Common myeloid progenitor, CD34-positive (primary cell): Measurements from ENCODE around the gene ACVR1.

Experiments used
- CTCF ChIA-PET: fragments of 350-600 bp; sonication (Branson Sonifier 250); formaldehyde crosslinking; loops from one replicate; lab custom pipeline; 2021; ENCODE audit warnings: antibody characterized with exemption; lab: Charles Lee
- POLR2A ChIA-PET: fragments of 350-600 bp; sonication (Branson Sonifier 250); formaldehyde crosslinking; loops from one replicate; lab custom pipeline; 2021; ENCODE audit warnings: antibody characterized with exemption; lab: Charles Lee
- DNase-seq, 3 donors: peaks; one replicate each; pipeline versions ENCODE4 v3.0.0 to v3.0.0-alpha.2; 2013
- H3K27ac ChIP-seq, 2 experiments: 1 replicate in 1 of 2; 2 replicates in 1 of 2; pipeline ENCODE4 v1.7.0; 2013; ENCODE audit warnings: inconsistent platforms in 2 of 2, low read length in 2 of 2, mild to moderate bottlenecking in 2 of 2, low read depth in 1 of 2, moderate library complexity in 1 of 2; ENCODE audit not compliant: severe bottlenecking in 2 of 2, insufficient read depth in 1 of 2, poor library complexity in 1 of 2
- H3K27me3 ChIP-seq, 5 experiments: replicated peaks in 2 of 5; 1 replicate in 3 of 5; 2 replicates in 2 of 5; pipeline versions ENCODE4 v1.6.1 to v1.7.0; 2013; ENCODE audit warnings: low read length in 4 of 5, mild to moderate bottlenecking in 2 of 5, moderate library complexity in 2 of 5, inconsistent platforms in 1 of 5; ENCODE audit not compliant: insufficient read depth in 5 of 5, control insufficient read depth in 4 of 5
- H3K36me3 ChIP-seq, 4 experiments: 1 replicate in 2 of 4; 2 replicates in 2 of 4; pipeline versions ENCODE4 v1.6.1 to v1.7.0; 2013; ENCODE audit warnings: low read length in 3 of 4, control low read depth in 1 of 4, mild to moderate bottlenecking in 1 of 4; ENCODE audit not compliant: control insufficient read depth in 4 of 4, insufficient read depth in 4 of 4
- H3K4me1 ChIP-seq, 4 experiments: 1 replicate in 3 of 4; 2 replicates in 1 of 4; pipeline versions ENCODE4 v1.6.1 to v1.7.1; 2013; ENCODE audit warnings: low read length in 3 of 4, mild to moderate bottlenecking in 3 of 4, control low read depth in 1 of 4, inconsistent platforms in 1 of 4, moderate library complexity in 1 of 4; ENCODE audit not compliant: control insufficient read depth in 4 of 4, insufficient read depth in 4 of 4; ENCODE audit errors: control extremely low read depth in 1 of 4
- H3K4me3 ChIP-seq, 7 experiments: 1 replicate in 4 of 7; 2 replicates in 3 of 7; pipeline versions ENCODE4 v1.5.1 to v1.7.0; 2013; ENCODE audit warnings: mild to moderate bottlenecking in 7 of 7, low read length in 6 of 7, moderate library complexity in 6 of 7, inconsistent platforms in 2 of 7, low read depth in 2 of 7, control low read depth in 1 of 7; ENCODE audit not compliant: insufficient read depth in 4 of 7, control insufficient read depth in 1 of 7; ENCODE audit errors: extremely low read depth in 1 of 7
- H3K9me3 ChIP-seq, 5 experiments: 1 replicate in 4 of 5; 2 replicates in 1 of 5; pipeline versions ENCODE4 v1.6.1 to v1.7.1; 2013; ENCODE audit warnings: low read length in 4 of 5, mild to moderate bottlenecking in 2 of 5, inconsistent platforms in 1 of 5, low read depth in 1 of 5, moderate library complexity in 1 of 5; ENCODE audit not compliant: control insufficient read depth in 4 of 5, insufficient read depth in 2 of 5; ENCODE audit errors: control extremely low read depth in 1 of 5
- WGBS: methylation state at CpG from one replicate; pipeline ENCODE4 v1.1.5; 2013; ENCODE audit not compliant: insufficient coverage; 5-methylcytosine and 5-hydroxymethylcytosine counted together

The ACVR1 gene

DNA sequence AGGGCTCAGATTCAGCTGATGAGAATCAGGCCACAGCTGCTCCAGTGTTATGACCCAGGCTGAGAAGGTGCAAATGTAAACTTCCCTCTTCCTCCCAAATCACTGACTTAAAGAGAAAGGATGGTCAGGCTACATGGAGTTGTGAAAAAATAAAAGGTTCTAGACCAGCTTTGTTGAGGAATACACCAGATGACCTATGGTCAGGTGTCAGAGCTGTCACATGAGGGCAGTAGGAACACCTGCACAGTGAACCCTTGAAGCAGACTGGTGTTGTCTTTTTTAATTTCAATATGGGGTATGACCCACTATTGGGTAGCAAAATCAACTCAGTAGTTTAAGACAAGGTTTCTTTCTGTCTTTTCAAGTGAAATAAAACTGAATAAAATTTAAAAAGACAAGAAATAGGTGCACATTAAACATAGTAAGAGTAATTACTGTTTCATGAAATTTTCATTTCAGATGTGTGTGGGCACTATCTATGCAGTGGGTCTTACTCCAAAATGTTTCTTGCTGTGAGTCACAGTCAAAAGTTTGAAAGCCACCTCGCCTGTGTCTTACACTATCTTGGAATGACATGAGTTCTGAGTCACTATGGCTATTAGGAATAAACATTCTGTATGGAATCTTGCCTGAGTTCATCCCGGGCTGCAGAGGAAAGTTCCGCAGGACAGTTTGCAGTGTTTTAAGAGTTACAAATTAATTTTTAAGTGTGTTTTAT is 83.6 kb downstream of the ACVR1 start:
- 97% methylated on average over 3 of the region's 3 CpGs for WGBS
- Histone ChIP-seq H3K4me3 (no peak overlapping the region), H3K9me3 (no peaks in the 10 kb centered on the region), H3K27ac (no peak overlapping the region), H3K4me1 (peaks cover 0 to 11% (median 5%) of the 10 kb centered on the region in 4 experiments), H3K36me3 (peaks cover 0 to 6% (median 1%) of the 10 kb centered on the region in 4 experiments), H3K27me3 (no peaks in the 10 kb centered on the region)
- ChIA-PET POLR2A (no interaction called here), CTCF (interaction anchor here (1.0 to 1.5 kb wide), 2 partner anchors 10 to 17 kb away, joined by 3 to 4 read pairs; no protein-coding TSS in a partner anchor)
- no peak for DNase-seq

DNA sequence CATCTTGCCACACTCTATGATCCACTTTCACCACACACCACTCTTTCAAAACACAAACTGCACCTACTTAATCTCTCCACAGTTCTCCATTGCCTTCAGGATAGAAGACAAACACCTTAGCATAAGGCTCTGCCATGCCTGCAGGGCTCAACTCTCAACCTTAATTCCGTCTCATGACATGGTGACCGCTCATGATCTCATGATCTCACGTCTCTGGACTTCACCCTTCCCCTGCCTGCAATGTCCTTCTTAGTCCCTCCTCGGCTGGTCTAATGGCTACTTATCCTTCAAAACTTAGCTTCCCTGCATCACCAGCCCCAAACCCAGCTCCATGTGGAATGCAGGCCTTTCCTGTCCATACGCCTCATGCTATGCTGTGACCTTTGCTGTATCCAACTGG is 85.3 kb downstream of the ACVR1 start:
- ChIA-PET CTCF (interaction anchor here (0.6 to 1.3 kb wide), 2 partner anchors 111 to 530 kb away, joined by 3 read pairs; no protein-coding TSS in a partner anchor), POLR2A (no interaction called here)
- 100% methylated on average over 5 of the region's 5 CpGs for WGBS
- Histone ChIP-seq H3K27me3 (no peaks in the 10 kb centered on the region), H3K27ac (no peak overlapping the region), H3K36me3 (peaks cover 0 to 4% (median 1%) of the 10 kb centered on the region in 4 experiments), H3K4me1 (peaks cover 0 to 21% (median 6%) of the 10 kb centered on the region in 4 experiments), H3K4me3 (no peak overlapping the region), H3K9me3 (no peaks in the 10 kb centered on the region)
- DNase-seq, result no peak

DNA sequence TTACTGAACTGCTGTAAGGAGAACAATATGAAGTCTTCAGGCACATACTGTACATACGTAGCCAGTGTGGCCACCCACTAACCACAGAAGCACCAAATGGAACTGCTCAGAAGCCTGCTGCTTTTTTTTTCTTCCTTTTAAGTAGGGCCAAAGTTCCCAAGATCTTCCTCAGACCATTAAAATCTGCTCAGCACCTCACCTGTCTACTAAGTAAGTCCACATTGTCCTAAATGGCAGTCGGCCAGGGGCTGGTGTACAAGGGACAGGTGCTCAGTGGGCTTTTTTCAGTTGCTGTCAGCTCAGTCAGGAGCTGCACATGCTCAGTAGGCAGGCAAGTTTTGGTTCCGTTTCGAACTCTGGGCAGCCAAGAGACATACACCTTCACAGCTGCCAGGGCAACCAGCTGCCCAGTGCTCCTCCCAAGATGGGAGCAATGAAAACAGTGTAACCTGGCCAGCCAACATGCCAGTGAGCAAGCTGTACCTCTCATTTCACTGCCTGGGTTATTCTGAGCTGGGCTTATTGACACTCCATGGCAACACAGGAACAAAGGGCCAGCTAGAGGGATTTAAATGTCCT is 86.1 kb downstream of the ACVR1 start:
- WGBS, result 68% methylated on average over 4 of the region's 4 CpGs
- no peaks in the 10 kb centered on the region for H3K27me3 ChIP-seq
- peak; percentile 11 to 56 (median 48) for DNase-seq
- peaks cover 0 to 21% (median 6%) of the 10 kb centered on the region in 4 experiments for H3K4me1 ChIP-seq
- POLR2A ChIA-PET, result interaction anchor here (0.6 kb wide), 1 partner anchor 9 kb away, joined by 6 read pairs; no protein-coding TSS in a partner anchor
- peaks cover 0 to 4% (median 1%) of the 10 kb centered on the region in 4 experiments for H3K36me3 ChIP-seq
- no peak overlapping the region for H3K4me3 ChIP-seq
- no peak overlapping the region for H3K27ac ChIP-seq
- CTCF ChIA-PET, result interaction anchor here (0.6 to 1.4 kb wide), 5 partner anchors 12 to 529 kb away, joined by 3 to 4 read pairs (median 3); no protein-coding TSS in a partner anchor
- H3K9me3 ChIP-seq, result no peaks in the 10 kb centered on the region

- no peak for DNase-seq
- Histone ChIP-seq H3K4me1 (peaks cover 0 to 21% (median 6%) of the 10 kb centered on the region in 4 experiments), H3K27ac (no peak overlapping the region), H3K9me3 (peaks cover 0 to 2% (median 0%) of the 10 kb centered on the region in 5 experiments), H3K27me3 (no peaks in the 10 kb centered on the region), H3K4me3 (no peak overlapping the region), H3K36me3 (peaks cover 0 to 4% (median 1%) of the 10 kb centered on the region in 4 experiments)
- 92% methylated on average over 3 of the region's 3 CpGs for WGBS
- ChIA-PET CTCF (interaction anchor here (0.5 to 1.4 kb wide), 4 partner anchors 11 to 1343 kb away, joined by 3 to 4 read pairs (median 3); no protein-coding TSS in a partner anchor), POLR2A (no interaction called here)
Observed at GRCh38 chr2:157789256-157789655, 86.9 kb downstream of the ACVR1 start.

DNA sequence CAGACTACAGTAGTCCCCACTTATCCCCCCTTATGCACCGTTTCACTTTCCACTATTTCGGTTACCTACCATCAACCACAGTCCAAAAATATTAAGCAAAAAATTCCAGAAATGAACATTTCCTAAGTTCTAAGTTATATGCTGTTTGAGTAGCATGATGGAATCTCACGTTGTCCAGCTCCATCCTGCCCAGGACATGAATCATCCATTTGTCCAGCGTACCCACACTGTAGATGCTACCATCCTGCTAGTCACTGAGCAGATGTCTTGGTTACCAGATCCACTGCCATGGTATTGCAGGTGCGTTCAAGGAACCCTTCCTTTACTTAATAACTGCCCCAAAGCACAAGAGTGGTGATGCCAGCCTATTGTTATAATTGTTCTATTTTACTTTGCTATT is 87.9 kb downstream of the ACVR1 start:
- WGBS, result 100% methylated on average over 3 of the region's 5 CpGs
- Histone ChIP-seq H3K4me1 (peaks cover 0 to 21% (median 6%) of the 10 kb centered on the region in 4 experiments), H3K27ac (no peak overlapping the region), H3K9me3 (peaks cover 0 to 5% (median 0%) of the 10 kb centered on the region in 5 experiments), H3K36me3 (peaks cover 0 to 4% (median 1%) of the 10 kb centered on the region in 4 experiments), H3K27me3 (no peaks in the 10 kb centered on the region), H3K4me3 (no peak overlapping the region)
- ChIA-PET POLR2A (no interaction called here), CTCF (interaction anchor here (0.8 to 1.1 kb wide), 3 partner anchors 13 to 223 kb away, joined by 3 to 5 read pairs (median 4); no protein-coding TSS in a partner anchor)
- no peak for DNase-seq

DNA sequence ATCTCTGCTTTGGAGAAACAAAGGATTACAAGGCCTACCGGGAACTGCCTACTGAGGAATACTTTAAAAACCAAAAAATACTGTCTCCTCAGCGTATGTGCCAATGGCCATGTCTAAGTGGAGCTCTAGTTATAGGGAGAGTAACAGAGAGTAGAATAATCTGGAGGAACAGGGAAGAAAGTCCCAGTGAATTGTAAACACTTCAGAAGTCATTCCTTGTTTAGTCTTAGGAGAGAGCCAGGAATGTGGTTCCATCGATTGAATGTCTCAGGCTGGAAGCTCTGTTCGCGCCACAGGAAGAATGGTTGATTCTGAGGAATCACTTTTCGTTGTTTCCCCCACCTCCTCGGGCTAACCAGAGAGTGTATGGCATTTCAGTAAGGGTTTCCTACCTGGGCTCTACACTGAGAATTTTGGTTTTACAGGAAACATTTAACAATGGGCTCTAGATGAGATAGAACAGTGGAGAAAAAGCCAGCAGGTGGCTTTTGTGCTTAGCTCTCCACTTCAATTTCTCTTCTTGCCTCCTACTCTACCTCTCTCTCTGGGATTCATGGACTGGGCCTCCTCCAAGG is 88.7 kb downstream of the ACVR1 start:
- H3K9me3 ChIP-seq, result peaks cover 0 to 5% (median 0%) of the 10 kb centered on the region in 5 experiments
- H3K27me3 ChIP-seq, result no peaks in the 10 kb centered on the region
- H3K27ac ChIP-seq, result peak overlapping the region in 1 of 2 experiments; percentile 59
- 73% methylated on average over 5 of the region's 7 CpGs for WGBS
- CTCF ChIA-PET, result interaction anchor here (0.8 to 1.4 kb wide), 7 partner anchors 13 to 967 kb away, joined by 3 to 5 read pairs (median 3); no protein-coding TSS in a partner anchor
- no peak overlapping the region for H3K4me3 ChIP-seq
- H3K4me1 ChIP-seq, result peaks cover 0 to 21% (median 6%) of the 10 kb centered on the region in 4 experiments
- peaks cover 0 to 4% (median 1%) of the 10 kb centered on the region in 4 experiments for H3K36me3 ChIP-seq
- POLR2A ChIA-PET, result no interaction called here
- no peak for DNase-seq
